ENCODE data around the gene DHX57. TPM values are rescaled to one million over a fixed set of nuclear protein-coding genes. Genes with fewer than 3 reads are reported as not detected.

Gene DHX57
- total RNA-seq, 1 experiment from 2014 or later: 27.5 TPM

DNA sequence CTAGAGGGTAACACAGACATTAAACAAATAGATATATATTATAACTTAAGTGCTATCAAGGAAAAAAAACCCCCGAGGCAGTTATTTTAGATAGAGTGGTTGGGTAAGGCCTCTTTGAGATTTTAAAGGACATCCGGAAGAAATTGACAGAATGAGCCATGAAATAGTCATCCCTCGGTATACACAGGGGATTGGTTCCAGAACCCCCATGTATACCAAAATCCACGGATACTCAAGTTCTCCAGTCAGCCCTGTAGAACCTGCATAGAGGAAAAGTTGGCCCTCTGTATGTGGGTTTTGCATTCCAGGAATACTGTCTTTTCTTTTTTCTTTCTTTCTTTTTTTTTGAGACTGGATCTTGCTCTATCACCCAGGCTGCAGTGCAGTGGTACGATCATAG, 2.0 kb downstream of the DHX57 start:
- Histone ChIP-seq H4K5ac (ENCODE audit: insufficient read length, low read depth, low read length) (no peak overlapping the region), H2BK15ac (ENCODE audit: low read depth, low read length) (no peak overlapping the region), H3K79me2 (ENCODE audit: insufficient read depth, low read length) (peaks cover 2% of the 10 kb centered on the region; the same call in 1 of the 2 replicates), H3K4ac (ENCODE audit: low read depth, low read length) (no peak overlapping the region), H4K91ac (ENCODE audit: insufficient read length, low read depth, low read length) (no peak overlapping the region), H3K27ac (ENCODE audit: insufficient read length, low read depth, low read length) (no peak overlapping the region), H3K4me2 (ENCODE audit: insufficient read depth, insufficient read length, low read length) (no peak overlapping the region), H3K9ac (ENCODE audit: extremely low read depth, insufficient read length, low read length) (no peak overlapping the region), H3K23ac (ENCODE audit: insufficient read length, low read depth, low read length) (no peak overlapping the region), H3K79me1 (ENCODE audit: insufficient read depth, low read depth, low read length, poor library complexity, severe bottlenecking) (no peaks in the 10 kb centered on the region), H3K18ac (ENCODE audit: insufficient read length, low read depth, low read length) (no peak overlapping the region), H4K20me1 (ENCODE audit: control insufficient read depth, insufficient read depth, insufficient read length) (peaks cover 2% of the 10 kb centered on the region), H2BK12ac (ENCODE audit: insufficient read length, low read depth, low read length) (no peak overlapping the region), H2BK5ac (ENCODE audit: insufficient read length, low read length) (no peak overlapping the region), H3K4me1 (ENCODE audit: insufficient read depth, low read length) (no peaks in the 10 kb centered on the region), H3K14ac (ENCODE audit: insufficient read depth, low read length) (no peak overlapping the region), H3T11ph (ENCODE audit: low read length) (no peak overlapping the region), H2BK20ac (ENCODE audit: low read depth, low read length, poor library complexity, severe bottlenecking) (no peak overlapping the region), H2AFZ (ENCODE audit: low read length) (no peak overlapping the region), H2AK5ac (ENCODE audit: insufficient read length, low read length) (no peak overlapping the region), H3K9me3 (ENCODE audit: control insufficient read depth, low read depth, low read length) (no peaks in the 10 kb centered on the region), H4K8ac (replicated peaks; ENCODE audit: insufficient read length, low read depth, low read length) (no peak overlapping the region), H3K56ac (ENCODE audit: insufficient read length, low read depth, low read length) (no peak overlapping the region), H3K23me2 (ENCODE audit: insufficient read length, low read depth, low read length, poor library complexity, severe bottlenecking) (peaks cover 13% of the 10 kb centered on the region), H3K27me3 (ENCODE audit: insufficient read depth, low read length) (no peaks in the 10 kb centered on the region), H2BK120ac (ENCODE audit: low read depth, low read length, poor library complexity, severe bottlenecking) (no peak overlapping the region)
- Mint-ChIP-seq H3K9me3 (peaks cover 0 to 10% of the 10 kb centered on the region in 2 experiments; a peak in 3 of 5 replicates), H3K36me3 (ENCODE audit: insufficient read depth in 1 of 3, low read depth in 3 of 3) (peaks cover 2 to 15% (median 11%) of the 10 kb centered on the region in 3 experiments; a peak in 6 of 7 replicates), H3K4me3 (no peak overlapping the region), H3K4me1 (peaks cover 15 to 17% of the 10 kb centered on the region in 2 experiments), H3K27ac (no peak overlapping the region), H3K27me3 (ENCODE audit: low read depth) (no peaks in the 10 kb centered on the region)
- TF ChIP-seq, protein P1, sequence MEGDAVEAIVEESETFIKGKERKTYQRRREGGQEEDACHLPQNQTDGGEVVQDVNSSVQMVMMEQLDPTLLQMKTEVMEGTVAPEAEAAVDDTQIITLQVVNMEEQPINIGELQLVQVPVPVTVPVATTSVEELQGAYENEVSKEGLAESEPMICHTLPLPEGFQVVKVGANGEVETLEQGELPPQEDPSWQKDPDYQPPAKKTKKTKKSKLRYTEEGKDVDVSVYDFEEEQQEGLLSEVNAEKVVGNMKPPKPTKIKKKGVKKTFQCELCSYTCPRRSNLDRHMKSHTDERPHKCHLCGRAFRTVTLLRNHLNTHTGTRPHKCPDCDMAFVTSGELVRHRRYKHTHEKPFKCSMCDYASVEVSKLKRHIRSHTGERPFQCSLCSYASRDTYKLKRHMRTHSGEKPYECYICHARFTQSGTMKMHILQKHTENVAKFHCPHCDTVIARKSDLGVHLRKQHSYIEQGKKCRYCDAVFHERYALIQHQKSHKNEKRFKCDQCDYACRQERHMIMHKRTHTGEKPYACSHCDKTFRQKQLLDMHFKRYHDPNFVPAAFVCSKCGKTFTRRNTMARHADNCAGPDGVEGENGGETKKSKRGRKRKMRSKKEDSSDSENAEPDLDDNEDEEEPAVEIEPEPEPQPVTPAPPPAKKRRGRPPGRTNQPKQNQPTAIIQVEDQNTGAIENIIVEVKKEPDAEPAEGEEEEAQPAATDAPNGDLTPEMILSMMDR (conservative IDR thresholded peaks at IDR 0.05): no peak
- WGBS (ENCODE audit: extremely low coverage, insufficient read length, low lambda C conversion rate): no CpG with 5 or more reads among the region's 5 CpGs
- no peak for DNase-seq

All from H9 (cell line).